RWPE2 (cell line): Measurements from ENCODE around the gene DAD1.

Experiments
- ATAC-seq: fragments of 200-7000 bp; cut with Tn5 transposase; 3 replicates; pipeline ENCODE4 v1.9.1; 2021; ENCODE audit warnings: low read depth
- DNase-seq: peaks from one replicate; pipeline ENCODE4 v3.0.0-alpha.2; 2020; ENCODE audit warnings: low spot score
- H3K27ac ChIP-seq: fragments of 450-650 bp; 2 replicates; pipeline ENCODE4 v1.5.1; 2017; ENCODE audit warnings: mild to moderate bottlenecking; ENCODE audit not compliant: poor library complexity, severe bottlenecking
- H3K27me3 ChIP-seq: fragments of 250-450 bp; sonication (Bioruptor Pico); 2 replicates; pipeline ENCODE4 v1.5.1; 2021; ENCODE audit warnings: mild to moderate bottlenecking, moderate library complexity; ENCODE audit not compliant: insufficient read depth, poor library complexity, severe bottlenecking
- H3K36me3 ChIP-seq: fragments of 250-450 bp; sonication (Bioruptor Pico); 2 replicates; pipeline ENCODE4 v1.5.1; 2020; ENCODE audit warnings: low read depth, mild to moderate bottlenecking, moderate library complexity
- H3K4me1 ChIP-seq: fragments of 250-450 bp; sonication (Bioruptor Pico); 2 replicates; pipeline ENCODE4 v1.5.1; 2021; ENCODE audit warnings: mild to moderate bottlenecking, moderate library complexity; ENCODE audit not compliant: insufficient read depth, poor library complexity, severe bottlenecking
- H3K4me3 ChIP-seq: fragments of 250-450 bp; sonication (Bioruptor Pico); 2 replicates; pipeline ENCODE4 v1.5.1; 2021; ENCODE audit warnings: mild to moderate bottlenecking, moderate library complexity; ENCODE audit not compliant: severe bottlenecking
- H3K9me3 ChIP-seq: fragments of 250-450 bp; sonication (Bioruptor Pico); 2 replicates; pipeline ENCODE4 v1.5.1; 2021; ENCODE audit warnings: mild to moderate bottlenecking, moderate library complexity; ENCODE audit not compliant: severe bottlenecking
- TF ChIP-seq, protein P1 (sequence below): fragments of 450-650 bp; IDR thresholded peaks from one replicate; pipeline ENCODE4 v1.5.1; 2017; ENCODE audit warnings: mild to moderate bottlenecking, moderate library complexity; ENCODE audit not compliant: poor library complexity, severe bottlenecking

DAD1 gene

DNA sequence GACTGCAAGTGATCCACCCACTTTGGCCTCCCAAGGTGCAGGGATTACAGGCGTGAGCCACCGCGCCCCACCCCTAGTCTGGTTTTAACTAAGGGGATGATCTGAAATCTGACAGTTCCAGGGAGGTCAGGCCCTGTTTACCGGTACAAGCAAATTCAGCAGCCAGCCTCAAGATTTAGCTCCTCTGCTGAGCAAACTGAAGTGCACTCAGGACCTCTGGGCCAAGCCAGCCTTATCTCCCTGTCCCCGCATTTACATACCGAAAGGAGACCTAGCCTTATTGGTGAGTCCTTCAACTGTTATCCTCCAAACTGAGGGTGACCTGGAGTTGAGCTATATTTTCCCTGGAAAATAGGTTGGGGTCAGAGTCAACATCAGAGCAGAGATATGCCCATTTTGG is 8.2 kb upstream of the DAD1 start:
- ATAC-seq = no peak

DNA sequence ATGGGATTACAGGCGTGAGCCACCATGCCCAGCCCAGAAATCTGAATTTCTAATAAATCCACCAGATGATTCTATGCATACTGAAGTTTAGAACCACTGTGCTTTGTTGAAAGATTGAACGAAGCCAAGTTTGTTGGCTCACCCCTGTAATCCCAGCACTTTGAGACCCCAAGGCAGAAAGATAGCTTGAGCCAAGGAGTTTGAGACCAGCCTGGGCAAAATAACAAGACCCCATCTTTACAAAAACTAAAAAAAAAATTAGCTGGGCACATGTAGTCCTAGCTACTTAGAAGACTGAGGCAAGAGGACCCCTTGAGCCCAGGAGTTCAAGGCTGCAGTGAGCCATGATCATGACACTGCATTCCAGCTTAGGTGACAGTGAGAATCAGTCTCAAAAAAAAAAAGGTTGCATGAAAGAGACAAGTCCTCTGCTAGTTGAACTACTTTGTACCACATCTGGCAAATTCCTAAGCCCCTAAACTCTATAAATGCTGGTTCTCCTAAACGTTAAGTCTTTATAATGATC is 7.4 kb upstream of the DAD1 start:
- Histone ChIP-seq H3K27me3 (no peaks in the 10 kb centered on the region), H3K36me3 (no peaks in the 10 kb centered on the region), H3K9me3 (no peaks in the 10 kb centered on the region), H3K4me1 (peaks cover 9% of the 10 kb centered on the region), H3K27ac (no peak overlapping the region), H3K4me3 (no peak overlapping the region)
- ATAC-seq = no peak
- TF ChIP-seq, protein P1, sequence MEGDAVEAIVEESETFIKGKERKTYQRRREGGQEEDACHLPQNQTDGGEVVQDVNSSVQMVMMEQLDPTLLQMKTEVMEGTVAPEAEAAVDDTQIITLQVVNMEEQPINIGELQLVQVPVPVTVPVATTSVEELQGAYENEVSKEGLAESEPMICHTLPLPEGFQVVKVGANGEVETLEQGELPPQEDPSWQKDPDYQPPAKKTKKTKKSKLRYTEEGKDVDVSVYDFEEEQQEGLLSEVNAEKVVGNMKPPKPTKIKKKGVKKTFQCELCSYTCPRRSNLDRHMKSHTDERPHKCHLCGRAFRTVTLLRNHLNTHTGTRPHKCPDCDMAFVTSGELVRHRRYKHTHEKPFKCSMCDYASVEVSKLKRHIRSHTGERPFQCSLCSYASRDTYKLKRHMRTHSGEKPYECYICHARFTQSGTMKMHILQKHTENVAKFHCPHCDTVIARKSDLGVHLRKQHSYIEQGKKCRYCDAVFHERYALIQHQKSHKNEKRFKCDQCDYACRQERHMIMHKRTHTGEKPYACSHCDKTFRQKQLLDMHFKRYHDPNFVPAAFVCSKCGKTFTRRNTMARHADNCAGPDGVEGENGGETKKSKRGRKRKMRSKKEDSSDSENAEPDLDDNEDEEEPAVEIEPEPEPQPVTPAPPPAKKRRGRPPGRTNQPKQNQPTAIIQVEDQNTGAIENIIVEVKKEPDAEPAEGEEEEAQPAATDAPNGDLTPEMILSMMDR = no peak
- DNase-seq = no peak

More for the DNA sequence above, 8.2 kb upstream of the DAD1 start:
- TF ChIP-seq, protein P1 = no peak
- no peaks in the 10 kb centered on the region for H3K9me3 ChIP-seq
- no peak overlapping the region for H3K4me3 ChIP-seq
- peaks cover 7% of the 10 kb centered on the region for H3K36me3 ChIP-seq
- H3K27me3 ChIP-seq = no peaks in the 10 kb centered on the region
- no peak overlapping the region for H3K27ac ChIP-seq
- H3K4me1 ChIP-seq = peaks cover 12% of the 10 kb centered on the region
- DNase-seq = no peak

DNA sequence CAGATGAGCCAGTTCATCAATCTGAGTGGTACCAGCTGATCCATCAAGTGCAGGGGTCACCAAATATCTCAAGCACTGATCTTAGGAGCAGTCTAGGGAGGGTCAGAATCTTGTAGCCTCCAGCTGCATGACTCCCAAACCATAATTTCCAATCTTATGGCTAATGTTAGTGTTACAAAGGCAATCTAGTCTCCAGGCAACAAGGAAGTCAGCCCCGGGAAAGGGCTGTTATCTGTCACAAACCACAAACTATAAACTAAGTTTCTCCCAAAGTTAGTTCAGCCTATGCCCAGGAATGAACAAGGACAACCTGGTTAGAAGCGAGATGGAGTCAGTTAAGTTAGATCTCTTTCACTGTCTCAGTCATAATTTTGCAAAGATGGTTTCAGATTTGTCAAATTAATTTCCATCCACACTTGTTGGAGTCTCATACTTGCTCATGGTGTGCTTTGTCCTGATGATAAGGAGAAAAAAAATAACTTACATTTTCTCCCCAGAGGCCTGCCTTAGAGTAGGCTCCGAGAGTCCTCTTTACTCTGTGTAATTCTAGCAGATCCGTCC is 5.2 kb upstream of the DAD1 start:
- no peak overlapping the region for H3K27ac ChIP-seq
- no peaks in the 10 kb centered on the region for H3K27me3 ChIP-seq
- DNase-seq (no peak), ATAC-seq (no peak)
- TF ChIP-seq, protein P1 = no peak
- H3K4me1 ChIP-seq = peaks cover 4% of the 10 kb centered on the region
- H3K36me3 ChIP-seq = no peaks in the 10 kb centered on the region
- H3K9me3 ChIP-seq = no peaks in the 10 kb centered on the region
- no peak overlapping the region for H3K4me3 ChIP-seq

DNA sequence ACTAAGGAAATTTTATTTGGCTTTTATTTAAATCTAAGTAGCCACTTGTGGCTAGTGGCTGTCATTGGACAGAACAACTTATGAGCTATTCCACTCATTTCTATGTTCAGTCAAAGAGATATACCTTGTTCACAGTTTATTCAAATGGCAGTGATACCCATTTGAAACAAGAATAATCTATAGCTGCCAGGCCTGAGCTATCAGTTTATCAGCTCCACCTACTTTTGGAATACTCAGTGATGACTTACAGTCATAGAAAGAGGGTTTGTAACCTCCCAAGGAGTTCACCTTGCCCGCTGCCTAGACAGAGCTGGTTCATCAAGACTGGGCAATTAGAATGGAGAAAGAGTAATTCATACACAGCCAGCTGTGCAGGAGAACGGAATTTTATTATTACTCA is 4.6 kb upstream of the DAD1 start:
- TF ChIP-seq, protein P1 = no peak
- H3K4me3 ChIP-seq = no peak overlapping the region

DNA sequence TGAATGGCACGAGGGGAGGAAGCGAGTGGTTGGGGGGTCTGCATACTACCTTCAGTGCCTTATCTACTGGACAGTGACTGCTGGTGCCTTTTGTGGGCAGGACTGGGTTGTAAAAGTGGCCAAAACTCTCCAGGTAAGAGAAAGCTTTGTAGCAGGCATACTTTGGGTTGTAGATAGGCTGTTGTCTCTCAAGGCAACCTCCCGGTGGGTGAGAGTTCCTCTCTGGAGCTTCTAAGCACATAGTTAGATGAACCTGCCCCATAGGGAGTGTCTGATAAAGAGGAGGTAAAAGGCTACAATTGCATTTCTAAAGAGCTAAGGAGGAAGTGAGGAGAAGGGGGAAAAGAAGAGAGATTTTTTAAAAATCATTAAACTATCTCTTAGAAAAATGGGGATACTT is 4.2 kb upstream of the DAD1 start:
- no peaks in the 10 kb centered on the region for H3K4me1 ChIP-seq
- no peak for ATAC-seq
- no peak overlapping the region for H3K27ac ChIP-seq
- no peaks in the 10 kb centered on the region for H3K36me3 ChIP-seq
- no peaks in the 10 kb centered on the region for H3K9me3 ChIP-seq
- H3K27me3 ChIP-seq = no peaks in the 10 kb centered on the region
- TF ChIP-seq, protein P1 = no peak
- H3K4me3 ChIP-seq = no peak overlapping the region
- no peak for DNase-seq

More for the DNA sequence above, 4.6 kb upstream of the DAD1 start:
- ATAC-seq = no peak
- H3K27me3 ChIP-seq = no peaks in the 10 kb centered on the region
- H3K27ac ChIP-seq = no peak overlapping the region
- no peaks in the 10 kb centered on the region for H3K4me1 ChIP-seq
- H3K9me3 ChIP-seq = no peaks in the 10 kb centered on the region
- no peak for DNase-seq
- H3K36me3 ChIP-seq = no peaks in the 10 kb centered on the region
